ENCODE data around the gene CCDC57.
A peak's percentile ranks its signal among the peaks of the same experiment; 100 is the strongest.

The CCDC57 gene

DNA sequence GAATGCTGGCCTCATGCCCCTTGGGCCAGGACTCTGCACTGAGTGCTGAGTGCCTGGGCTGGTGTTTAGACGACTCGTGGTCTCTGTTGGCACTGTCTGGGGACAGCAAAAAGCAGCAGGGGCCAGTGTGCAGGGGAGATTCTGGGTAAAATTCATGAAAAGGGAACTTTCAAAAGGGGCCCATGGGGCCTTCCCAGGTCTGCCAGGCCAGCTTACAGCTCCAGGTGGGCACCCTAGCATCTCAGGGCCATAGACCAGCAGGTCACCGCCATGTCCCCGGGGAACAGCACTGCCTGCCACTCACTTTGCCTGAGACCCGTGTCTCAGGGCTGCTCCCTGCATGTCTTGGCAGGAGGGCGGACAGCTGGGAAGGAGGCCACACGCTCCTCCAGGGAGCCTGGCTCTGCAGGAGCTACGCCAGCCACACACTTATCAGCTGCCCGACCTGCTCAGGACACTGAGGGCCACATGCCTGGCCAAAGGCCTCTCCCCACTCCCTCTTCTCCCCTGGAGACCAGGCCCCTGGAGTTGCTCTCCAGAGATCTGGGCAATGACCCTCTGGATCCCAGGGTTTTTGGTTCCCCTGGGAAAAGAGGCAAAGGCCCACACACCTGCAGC lies 105.8 kb downstream of the CCDC57 start:
- DNase-seq (ENCODE audit: low read depth in 2 of 2): no peak

DNA sequence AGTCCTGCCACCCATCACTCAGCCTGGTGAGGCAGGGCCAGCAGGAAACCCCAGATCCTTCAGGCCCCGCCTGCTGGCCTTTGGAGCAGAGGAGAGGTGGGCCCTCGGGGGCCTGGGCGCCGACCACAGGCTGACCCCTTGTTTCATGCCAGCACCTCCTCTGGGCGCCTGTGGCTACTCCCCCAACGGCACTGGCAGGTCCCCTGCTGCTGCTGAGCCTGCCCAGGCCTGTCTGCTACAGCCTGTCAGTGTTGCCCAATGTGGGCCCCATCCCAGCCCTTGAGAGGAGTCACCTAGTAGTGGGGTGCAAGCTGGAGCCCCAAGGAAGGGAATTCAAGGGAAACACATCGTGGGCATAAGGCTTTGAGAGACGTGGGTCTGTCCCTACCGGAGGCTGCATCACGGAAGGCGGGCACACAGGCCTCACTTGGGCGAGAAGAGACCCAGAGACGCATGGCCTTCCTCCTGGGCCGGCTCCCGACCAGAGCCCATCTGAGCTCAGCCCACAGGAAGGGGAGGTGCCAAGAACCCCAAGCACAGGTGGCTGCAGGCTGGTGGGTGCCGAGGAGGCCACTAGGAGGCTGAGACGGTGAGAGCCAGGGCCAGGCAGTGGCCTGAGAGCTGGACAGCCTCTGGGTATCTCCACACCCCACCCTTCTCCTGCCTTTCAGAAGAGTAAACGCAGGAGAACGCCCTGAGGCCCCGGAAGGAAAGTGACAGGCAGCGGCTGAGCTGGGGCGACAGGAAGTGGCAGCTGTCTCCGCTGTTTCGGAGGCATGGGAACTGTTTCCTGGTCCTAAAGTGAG lies 106.6 kb downstream of the CCDC57 start:
- DNase-seq (ENCODE audit: low read depth in 2 of 2): peak; percentile 48 to 66

DNA sequence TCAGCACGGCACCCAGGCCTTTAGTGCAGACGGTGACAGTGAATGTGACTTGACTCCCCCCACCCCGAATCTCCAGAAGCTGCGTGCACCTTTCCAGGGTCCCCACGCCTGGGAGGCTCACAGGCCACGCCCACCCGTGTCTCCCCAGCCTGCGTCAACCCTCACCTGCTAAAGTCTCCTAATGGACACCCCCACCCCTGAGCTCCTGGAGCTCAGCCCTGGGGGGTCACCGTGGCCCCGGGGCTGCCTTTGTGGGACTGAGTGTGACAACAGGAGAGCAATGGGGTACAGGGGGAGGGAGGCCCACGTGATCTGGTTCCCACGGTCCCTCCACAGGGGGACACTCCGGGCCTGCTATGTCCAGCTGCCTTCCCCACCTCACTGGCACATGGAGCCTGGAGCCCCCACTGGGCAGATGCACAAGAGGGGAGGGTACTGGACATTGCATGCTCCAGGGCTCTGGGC lies 107.2 kb downstream of the CCDC57 start:
- DNase-seq (ENCODE audit: low read depth in 2 of 2): no peak

DNA sequence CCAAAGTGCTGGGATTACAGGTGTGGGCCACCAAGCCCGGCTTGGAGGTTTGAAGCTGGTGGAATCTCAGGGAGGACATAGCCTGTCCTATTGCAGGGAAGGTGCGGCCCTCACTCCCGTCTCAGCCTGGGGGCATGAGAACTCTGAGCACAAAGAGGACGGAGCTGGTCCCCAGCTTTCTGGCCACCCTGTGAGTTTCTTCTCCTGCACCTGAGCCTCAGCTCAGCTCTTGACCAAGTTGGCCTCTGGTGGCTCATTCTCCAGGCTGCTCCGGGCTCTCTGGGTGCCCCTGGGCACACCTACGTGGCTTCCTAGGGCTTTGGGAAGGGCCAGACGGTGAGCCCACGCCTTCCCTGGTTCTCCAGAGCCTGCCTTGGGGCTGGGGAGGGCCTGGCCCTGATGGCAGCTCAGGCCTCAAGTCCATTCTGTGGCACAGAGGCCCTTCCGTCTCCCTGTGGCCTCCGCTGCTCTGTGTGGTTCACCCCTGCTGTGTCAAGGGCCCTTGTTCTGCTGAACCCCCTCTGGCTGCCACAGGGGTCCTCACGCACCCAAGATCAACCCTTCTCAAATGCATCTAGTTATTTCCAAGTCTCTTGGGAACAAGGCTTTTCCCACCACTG lies 107.7 kb downstream of the CCDC57 start:
- no peak for DNase-seq (ENCODE audit: low read depth in 2 of 2)

DNA sequence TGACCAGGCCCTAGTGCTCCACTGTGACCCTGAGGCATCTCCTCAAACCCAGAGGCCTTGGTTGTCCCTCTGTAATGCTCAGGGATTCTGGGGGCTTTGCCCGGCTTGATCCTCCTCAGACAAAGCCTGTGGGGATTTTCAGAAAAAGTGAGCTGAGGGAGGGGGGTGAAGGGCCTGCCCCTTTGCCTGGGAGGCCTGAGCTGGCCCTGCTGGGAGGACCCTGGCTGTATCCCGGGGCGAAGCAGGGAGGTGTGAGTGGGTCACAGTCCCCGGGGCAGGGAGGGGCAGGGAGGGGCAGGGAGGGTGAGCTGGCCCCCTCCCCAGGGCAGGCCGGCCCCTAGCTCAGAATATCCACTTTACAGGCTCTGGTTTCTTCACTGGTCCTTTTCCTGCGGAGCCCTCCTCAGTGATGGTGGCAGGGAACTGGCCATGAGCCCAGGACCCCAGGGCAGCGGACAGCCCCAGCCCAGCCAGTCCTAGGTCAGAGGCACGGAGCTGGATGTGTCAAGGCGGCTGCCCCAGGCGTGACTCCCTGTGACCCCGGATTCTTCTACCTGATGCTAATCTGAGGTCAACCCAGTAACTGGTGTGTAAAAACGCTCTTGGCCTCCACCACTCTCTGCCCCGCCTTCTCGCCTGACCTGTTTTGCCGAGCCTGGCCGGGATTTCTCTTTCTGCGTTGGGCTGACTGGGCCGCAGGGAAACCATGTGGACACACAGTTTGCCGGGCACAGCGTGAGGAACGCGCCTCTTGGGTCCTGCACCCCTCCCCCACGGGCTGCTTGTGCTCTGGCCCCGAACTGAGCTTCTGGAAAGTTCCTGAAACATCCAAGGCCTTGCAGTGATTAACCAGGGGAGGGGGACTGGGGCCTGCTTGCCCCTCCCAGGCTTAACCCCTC lies 108.8 kb downstream of the CCDC57 start:
- no peak for DNase-seq (ENCODE audit: low read depth in 2 of 2)

DNA sequence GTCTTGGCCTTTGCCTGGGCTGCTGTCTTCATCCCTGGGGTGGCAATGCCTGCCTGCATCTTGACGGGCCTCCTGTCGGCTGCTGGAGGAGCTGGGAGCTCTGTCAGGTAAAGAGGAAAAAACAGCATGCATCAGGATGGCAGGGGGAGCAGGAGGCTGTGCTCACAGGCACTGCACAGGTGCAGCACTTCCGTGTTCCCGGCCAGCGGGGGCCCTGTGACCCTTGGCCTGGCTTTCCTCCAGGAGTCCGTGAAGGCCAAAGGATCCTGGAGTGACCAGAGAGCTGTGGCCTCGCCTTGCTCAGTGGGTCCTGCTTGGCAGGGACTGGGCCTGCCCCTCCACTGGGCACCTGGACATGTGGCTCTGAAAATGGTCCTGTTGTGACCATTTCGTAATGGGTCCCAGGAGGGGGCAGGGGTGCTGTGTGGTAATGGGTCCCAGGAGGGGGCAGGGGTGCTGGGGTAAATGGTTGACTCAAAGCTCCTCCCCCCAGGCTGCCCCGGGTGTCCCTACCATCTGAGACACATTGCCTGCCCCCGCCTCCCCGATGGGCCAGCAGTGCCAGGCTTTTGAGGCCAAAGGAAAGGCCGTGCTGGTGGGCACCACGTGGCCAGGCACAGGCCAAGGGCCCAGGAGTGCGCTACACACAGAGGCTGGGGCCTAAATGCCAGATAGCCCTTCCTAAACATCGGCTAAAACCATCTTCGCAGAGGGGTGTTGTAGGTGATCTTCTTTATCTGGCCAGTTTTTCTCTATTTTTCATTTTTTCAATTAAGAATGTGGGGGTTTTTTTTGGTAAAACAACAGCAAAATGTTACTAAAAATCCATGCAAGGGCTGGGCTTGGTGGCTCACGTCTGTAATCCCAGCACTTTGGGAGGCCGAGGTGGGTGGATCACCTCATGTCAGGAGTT lies 110.6 kb downstream of the CCDC57 start:
- no peak for DNase-seq (ENCODE audit: low read depth in 2 of 2)

DNA sequence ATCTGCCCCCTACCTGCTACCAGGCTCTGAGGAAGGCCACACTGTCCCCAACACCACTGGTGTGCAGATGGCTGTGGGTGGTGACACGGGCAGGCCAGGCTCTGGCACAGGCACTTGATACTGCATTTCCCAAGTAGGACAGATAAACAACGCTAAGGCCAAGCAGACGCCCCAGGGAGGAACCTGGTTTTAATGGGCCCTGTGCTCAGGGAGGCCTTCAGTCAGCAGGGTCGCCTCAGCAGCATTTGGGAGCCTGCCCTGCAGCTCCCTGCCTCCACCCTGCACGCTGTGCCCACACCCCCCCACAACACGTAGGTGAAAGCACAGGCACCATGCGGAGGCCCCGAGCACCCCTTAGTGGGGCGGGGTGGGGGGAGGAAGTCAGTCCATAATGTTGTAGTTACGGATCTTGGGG lies 111.3 kb downstream of the CCDC57 start:
- no peak for DNase-seq (ENCODE audit: low read depth in 2 of 2)

DNA sequence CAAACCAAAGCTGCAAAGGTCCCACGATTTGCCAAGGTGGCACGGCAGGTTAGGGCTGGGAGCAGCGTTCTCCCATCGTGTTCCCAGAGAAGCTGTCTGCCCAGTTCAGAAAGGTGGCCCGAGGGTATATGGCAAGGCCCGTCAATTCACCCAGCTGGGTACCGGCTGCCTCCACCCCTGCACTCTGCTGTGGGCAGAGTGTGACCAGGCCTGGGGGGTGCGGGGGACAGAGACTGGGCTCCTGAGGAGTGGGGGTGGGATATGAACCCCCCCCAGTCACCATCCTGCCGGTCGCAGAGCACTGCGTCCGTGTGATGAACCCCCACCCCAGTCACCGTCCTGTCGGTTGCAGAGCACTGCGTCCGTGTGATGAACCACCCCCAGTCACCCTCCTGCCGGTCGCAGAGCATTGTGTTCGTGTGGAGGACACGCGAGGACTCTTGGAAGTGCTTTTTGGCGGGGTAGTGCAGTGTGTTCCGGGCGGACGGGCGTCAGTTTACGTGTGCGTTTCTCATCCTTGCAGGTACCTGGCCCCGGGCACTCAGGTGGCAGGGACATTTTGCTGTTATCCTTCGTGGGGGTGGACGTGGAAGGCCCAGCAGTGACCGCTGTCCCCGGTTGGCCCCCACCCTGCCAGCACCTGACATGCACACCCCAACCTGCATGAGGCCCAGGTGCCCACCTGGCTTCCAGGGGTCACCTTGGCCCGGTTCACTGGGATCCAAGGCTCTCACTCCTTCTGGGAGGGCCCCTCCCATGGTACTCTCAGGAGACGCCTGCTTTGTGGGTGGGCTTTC lies 111.9 kb downstream of the CCDC57 start:
- DNase-seq (ENCODE audit: low read depth in 2 of 2): no peak

DNA sequence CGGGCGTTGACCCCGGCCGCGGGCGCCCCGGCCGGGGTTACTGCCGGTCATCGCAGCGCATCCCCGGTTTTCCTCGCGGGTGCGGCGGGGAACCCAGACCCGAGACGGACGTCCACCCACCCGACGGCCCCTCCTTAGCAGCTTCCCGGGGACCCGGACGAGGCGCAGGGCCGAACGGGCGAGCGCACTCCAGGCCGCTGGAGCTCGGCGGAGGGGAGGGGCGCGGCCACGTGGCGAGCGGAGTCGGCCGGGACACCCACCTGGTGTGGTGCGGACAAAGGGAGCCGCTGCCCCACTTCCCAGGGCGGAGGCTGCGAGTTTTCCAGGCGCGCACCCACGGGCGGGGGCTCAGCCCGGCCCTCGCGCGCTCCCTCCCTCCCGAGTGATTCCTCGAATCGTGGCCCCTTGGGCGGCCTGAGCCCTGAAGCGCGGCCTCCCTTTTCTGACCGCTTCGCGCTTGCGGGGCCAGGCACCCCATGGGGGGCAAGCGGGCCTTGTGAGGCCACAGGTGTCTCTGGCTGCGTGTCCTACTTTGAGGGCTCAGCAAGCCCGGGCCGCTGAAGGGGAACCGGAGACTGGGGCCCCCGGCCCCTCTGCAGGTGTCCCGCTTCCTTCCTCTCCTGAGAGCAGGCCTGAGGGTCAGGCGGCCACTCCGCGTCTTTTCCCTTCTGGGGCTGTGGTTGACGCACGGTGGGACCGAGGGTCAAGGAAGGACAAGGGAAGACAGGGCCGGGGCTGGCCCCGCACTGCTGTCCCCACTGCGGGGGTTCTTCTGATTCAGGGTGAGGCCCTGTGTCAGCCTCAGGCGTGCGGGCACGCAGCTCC lies 113.5 kb downstream of the CCDC57 start:
- DNase-seq (ENCODE audit: low read depth in 2 of 2): no peak

DNA sequence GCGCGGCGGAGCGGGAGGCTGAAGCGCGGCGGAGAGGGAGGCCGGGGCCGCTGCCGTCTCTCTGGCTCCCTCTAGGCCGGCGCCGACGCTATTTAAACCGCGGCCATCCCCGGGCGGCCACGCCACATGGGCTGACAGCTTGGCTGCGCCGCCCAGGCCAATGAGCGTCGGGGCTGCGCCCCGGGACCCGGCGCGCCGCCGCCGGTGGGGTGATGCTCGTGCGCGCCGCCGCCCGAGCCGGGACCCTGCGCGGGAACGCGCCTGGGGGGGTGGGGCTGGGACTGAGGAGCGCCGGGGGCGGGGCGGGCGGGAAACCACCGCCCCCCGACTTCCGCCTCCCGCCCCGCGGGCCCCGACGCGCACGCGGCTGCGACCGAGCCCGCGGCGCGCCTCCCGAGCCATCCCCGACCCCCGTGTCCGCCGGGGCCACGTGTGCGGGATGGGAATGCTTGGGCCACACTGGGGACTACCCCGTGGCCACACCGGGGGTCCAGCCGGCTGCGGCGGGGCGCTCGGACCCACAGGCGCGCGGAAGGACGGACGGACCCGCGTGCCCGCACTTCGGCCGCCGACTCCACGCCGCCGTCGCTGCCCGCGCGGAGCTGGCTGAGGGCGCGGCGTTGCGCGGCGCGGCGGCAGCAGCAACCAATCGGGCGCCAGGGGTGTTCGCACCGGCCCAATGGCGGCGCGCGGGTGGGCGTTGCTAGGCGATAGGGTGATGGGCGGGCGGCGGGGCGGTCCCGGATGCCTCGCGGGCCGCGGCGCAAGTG lies 114.3 kb downstream of the CCDC57 start, which contains the start of gene FASN:
Gene FASN, minus strand, starts transcription at position 68 of the 770 bp plus-strand sequence. CDS start 1,791 bp downstream, outside the sequence.
- DNase-seq (ENCODE audit: low read depth in 2 of 2): peak; percentile 86 to 94

DNA sequence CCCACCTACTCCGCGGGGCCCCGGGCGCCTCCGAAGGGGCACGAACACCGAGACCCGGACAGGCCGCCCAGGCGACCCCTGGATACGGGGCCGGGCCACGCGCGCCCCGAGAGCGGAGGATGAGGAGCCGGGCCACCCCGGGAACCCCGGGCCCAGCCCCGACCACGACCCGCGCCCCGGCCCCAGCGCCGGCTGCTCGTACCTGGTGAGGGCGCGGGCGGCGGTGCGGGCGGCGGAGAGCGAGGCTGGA lies 114.8 kb downstream of the CCDC57 start:
- peak in 1 of 2 experiments; percentile 29 for DNase-seq (ENCODE audit: low read depth in 2 of 2)

DNA sequence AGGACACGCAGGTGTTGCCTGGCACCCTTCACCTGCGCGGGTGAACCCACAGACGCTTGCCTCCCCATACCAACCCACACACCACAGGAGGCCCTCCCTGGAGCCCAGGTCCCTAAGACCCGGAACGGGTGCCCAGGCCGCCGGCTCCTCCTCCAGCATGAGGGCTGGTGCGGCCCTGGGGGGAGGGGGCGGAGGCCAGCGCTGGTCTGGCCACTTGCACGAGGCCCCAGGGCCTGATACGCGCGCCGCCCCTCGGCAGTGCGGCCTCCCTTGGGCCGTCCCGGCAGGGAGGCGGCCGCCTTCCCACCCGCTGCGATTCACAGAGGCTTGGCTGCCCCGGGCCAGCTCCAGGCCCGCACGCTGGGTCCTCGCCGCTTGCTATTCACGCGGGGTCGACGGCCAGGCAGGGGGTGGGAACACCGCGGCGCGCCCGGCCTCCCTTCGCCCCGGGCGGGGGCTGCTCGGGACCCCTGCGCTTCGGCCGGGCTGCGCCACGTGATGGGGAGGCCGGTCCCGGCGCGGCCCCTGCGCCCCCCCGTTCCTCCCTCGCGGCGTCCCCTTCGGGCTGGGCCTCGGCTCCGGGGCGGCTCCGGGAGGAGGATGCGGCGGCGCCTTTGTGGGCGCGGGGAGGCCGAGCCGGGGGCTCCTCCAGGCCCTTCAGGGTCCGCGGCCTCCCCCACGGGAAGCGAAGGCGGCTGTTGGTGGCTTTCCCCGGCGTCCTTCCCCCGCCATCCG lies 115.3 kb downstream of the CCDC57 start:
- no peak for DNase-seq (ENCODE audit: low read depth in 2 of 2)

DNA sequence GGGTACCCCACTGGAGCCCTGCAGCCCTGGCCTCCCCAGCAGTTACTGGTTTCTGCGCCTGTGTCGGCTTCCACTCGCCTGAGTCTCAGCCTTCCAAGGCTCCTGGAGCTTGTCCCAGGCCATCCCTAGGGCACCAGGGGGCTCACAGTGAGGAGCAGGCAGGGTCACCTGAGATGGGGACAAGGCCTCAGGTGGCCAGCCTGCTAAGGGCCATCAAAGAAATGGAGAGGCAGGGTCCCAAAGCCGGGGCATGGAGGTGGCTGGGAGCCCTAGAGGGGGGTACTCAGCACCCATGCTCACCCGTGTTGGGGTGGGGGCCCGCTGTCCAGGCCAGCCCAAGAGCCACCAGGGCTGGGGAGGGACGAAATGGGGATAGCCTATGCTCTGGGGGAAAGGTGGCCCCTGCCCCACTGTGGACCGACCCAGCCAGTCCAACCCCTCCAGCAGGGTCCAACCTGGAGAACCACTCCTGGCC lies 115.9 kb downstream of the CCDC57 start:
- no peak for DNase-seq (ENCODE audit: low read depth in 2 of 2)

DNA sequence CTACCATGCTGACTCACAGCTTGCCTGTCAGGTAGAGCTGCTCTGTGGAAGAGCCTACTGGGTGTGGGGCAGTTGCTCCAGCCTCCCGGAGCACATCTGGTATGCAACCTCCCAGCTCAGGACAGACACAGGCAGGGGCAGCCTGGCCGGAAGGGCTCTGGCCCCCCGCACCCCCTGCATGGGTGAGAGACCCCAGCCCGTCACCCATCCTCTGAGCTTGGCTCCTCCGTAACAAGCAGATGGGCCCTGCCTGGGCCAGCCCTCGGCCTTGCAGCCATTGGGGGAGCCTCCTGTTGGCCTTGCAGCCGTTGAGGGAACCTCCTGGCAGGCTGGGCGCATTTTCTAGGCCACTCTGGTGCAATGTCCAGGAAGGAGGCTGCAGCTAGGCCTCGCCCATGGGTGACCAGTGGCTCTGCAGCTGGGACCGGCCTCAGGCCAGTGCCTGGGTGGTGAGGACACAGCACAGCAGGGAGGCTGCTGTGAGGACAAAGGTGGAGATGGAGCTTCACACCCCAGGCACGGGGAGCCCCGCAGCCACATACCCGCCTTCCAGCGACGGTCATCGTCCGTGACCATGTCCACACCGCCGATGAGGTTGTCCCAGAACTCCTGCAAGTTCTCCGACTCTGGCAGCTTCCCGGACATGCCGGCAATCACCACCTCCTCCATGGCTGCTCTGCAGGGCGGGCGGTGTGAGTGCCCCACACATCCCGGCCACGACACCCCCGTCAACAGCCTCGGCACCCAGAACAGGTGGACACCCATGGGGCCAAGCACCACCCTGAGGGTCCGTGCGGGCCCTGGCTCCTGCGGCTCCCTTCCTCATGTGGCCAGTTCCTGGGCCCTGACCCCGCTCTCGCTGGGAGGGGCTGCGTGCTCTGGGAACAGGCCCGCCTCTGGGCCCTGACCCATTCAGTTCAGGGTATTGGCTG lies 116.6 kb downstream of the CCDC57 start:
- DNase-seq (ENCODE audit: low read depth in 2 of 2): no peak

DNA sequence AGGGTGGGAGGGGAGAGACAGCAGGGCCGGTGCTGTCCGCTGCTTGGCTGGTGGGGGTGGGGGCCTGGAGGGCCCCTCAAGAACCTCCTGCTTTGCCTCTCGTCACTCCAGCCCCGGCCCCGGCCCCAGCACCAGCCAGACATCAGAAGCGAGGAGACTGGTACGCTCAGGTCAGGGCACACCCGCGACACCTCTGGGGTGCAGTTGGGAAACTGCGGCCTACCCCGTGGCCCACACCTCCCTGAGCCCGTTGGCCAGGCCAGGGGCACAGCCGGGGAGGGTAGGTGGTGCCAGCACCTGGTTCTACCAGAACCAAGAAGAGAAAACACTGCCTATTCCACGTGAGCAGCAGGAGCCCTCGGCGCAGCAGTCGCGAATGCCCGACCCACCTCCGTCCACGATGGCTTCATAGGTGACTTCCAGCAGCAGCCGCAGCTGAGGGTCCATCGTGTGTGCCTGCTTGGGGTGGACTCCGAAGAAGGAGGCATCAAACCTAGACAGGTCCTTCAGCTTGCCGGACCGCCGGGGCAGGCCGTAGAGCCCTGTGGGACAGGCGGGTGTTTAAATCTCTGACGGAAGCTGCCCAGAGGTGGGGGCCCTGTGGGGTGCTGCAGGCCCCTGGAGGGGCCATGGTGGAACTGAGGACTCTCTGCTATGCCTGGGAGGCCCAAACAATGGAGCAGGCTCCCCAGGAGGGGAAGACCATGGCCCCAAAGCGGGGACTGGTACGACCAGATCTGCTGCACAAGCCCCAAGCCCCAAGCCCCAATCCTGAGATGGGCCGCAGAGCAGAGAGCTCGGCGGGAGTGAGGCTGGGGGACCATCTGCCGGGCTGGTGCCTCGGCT lies 117.5 kb downstream of the CCDC57 start:
- no peak for DNase-seq (ENCODE audit: low read depth in 2 of 2)

All from stimulated activated CD4-positive, alpha-beta T cell treated with anti-CD3 and anti-CD28 coated beads, Interleukin-12 subunit alpha, Interleukin-12 subunit beta, amount 100 ng/mL, for 24 hours (primary cell).